ENCODE data around the gene DMRTB1.

DMRTB1 gene

GRCh38 chr1:53465023-53465957 lies 6.1 kb downstream of the DMRTB1 start:
- TF ChIP-seq GATA3 (IDR thresholded peaks at IDR 0.05; ENCODE audit: low read depth, low read length) (no peak), GATA2 (IDR thresholded peaks at IDR 0.05; ENCODE audit: low read depth, low read length) (no peak)

GRCh38 chr1:53467391-53467790 lies 8.2 kb downstream of the DMRTB1 start:
- TF ChIP-seq GATA2 (IDR thresholded peaks at IDR 0.05; ENCODE audit: low read depth, low read length), result no peak
- TF ChIP-seq GATA3 (IDR thresholded peaks at IDR 0.05; ENCODE audit: low read depth, low read length), result no peak

- TF ChIP-seq GATA3 (IDR thresholded peaks at IDR 0.05; ENCODE audit: low read depth, low read length) (no peak), GATA2 (IDR thresholded peaks at IDR 0.05; ENCODE audit: low read depth, low read length) (no peak)
Observed at GRCh38 chr1:53468374-53468773, 9.2 kb downstream of the DMRTB1 start.

- TF ChIP-seq GATA3 (IDR thresholded peaks at IDR 0.05; ENCODE audit: low read depth, low read length) (no peak), GATA2 (IDR thresholded peaks at IDR 0.05; ENCODE audit: low read depth, low read length) (no peak)
Observed at GRCh38 chr1:53469373-53469772, 10.2 kb downstream of the DMRTB1 start.

GRCh38 chr1:53470155-53470554 lies 11.0 kb downstream of the DMRTB1 start:
- TF ChIP-seq GATA3 (IDR thresholded peaks at IDR 0.05; ENCODE audit: low read depth, low read length), result no peak
- TF ChIP-seq GATA2 (IDR thresholded peaks at IDR 0.05; ENCODE audit: low read depth, low read length), result no peak

- TF ChIP-seq GATA3 (IDR thresholded peaks at IDR 0.05; ENCODE audit: low read depth, low read length), result no peak
- no peak for TF ChIP-seq GATA2 (IDR thresholded peaks at IDR 0.05; ENCODE audit: low read depth, low read length)
Observed at GRCh38 chr1:53470584-53470983, 11.4 kb downstream of the DMRTB1 start.

- TF ChIP-seq GATA2 (IDR thresholded peaks at IDR 0.05; ENCODE audit: low read depth, low read length) (no peak), GATA3 (IDR thresholded peaks at IDR 0.05; ENCODE audit: low read depth, low read length) (no peak)
Observed at GRCh38 chr1:53471000-53471399, 11.8 kb downstream of the DMRTB1 start.

- TF ChIP-seq GATA2 (IDR thresholded peaks at IDR 0.05; ENCODE audit: low read depth, low read length), result no peak
- no peak for TF ChIP-seq GATA3 (IDR thresholded peaks at IDR 0.05; ENCODE audit: low read depth, low read length)
Observed at GRCh38 chr1:53473463-53473862, 14.3 kb downstream of the DMRTB1 start.

- no peak for TF ChIP-seq GATA2 (IDR thresholded peaks at IDR 0.05; ENCODE audit: low read depth, low read length)
- no peak for TF ChIP-seq GATA3 (IDR thresholded peaks at IDR 0.05; ENCODE audit: low read depth, low read length)
Observed at GRCh38 chr1:53475664-53476063, 16.5 kb downstream of the DMRTB1 start.

GRCh38 chr1:53476579-53476978 lies 17.4 kb downstream of the DMRTB1 start:
- no peak for TF ChIP-seq GATA3 (IDR thresholded peaks at IDR 0.05; ENCODE audit: low read depth, low read length)
- no peak for TF ChIP-seq GATA2 (IDR thresholded peaks at IDR 0.05; ENCODE audit: low read depth, low read length)

- TF ChIP-seq GATA2 (IDR thresholded peaks at IDR 0.05; ENCODE audit: low read depth, low read length), result no peak
- TF ChIP-seq GATA3 (IDR thresholded peaks at IDR 0.05; ENCODE audit: low read depth, low read length), result no peak
Observed at GRCh38 chr1:53477651-53478501, 18.7 kb downstream of the DMRTB1 start.

- TF ChIP-seq GATA2 (IDR thresholded peaks at IDR 0.05; ENCODE audit: low read depth, low read length) (no peak), GATA3 (IDR thresholded peaks at IDR 0.05; ENCODE audit: low read depth, low read length) (no peak)
Observed at GRCh38 chr1:53478502-53478818, 19.3 kb downstream of the DMRTB1 start.

- TF ChIP-seq GATA2 (IDR thresholded peaks at IDR 0.05; ENCODE audit: low read depth, low read length), result no peak
- no peak for TF ChIP-seq GATA3 (IDR thresholded peaks at IDR 0.05; ENCODE audit: low read depth, low read length)
Observed at GRCh38 chr1:53480678-53481077, 21.5 kb downstream of the DMRTB1 start.

GRCh38 chr1:53481456-53481855 lies 22.3 kb downstream of the DMRTB1 start:
- TF ChIP-seq GATA2 (IDR thresholded peaks at IDR 0.05; ENCODE audit: low read depth, low read length) (no peak), GATA3 (IDR thresholded peaks at IDR 0.05; ENCODE audit: low read depth, low read length) (no peak)
